Astrocyte of the spinal cord (primary cell): ENCODE data around the gene SFMBT1.

ENCODE experiments used
- DNase-seq: peaks from one replicate; pipeline ENCODE4 v3.0.0; 2011; ENCODE audit warnings: low read depth, low spot score
- H3K4me3 ChIP-seq: 2 replicates; pipeline ENCODE4 v1.5.1; 2011; ENCODE audit warnings: low read depth, mild to moderate bottlenecking, low read length, moderate library complexity
- in situ Hi-C: cut with HindIII; loops from 2 replicates; pipeline ENCODE4 v1.10.0; 2017; ENCODE audit warnings: low sequenced_read_pairs
- TF ChIP-seq, protein P1 (sequence below): IDR thresholded peaks from 2 replicates; pipeline ENCODE4 v1.5.1; 2012; ENCODE audit warnings: low read depth, mild to moderate bottlenecking, low read length, inconsistent platforms

SFMBT1 gene

DNA sequence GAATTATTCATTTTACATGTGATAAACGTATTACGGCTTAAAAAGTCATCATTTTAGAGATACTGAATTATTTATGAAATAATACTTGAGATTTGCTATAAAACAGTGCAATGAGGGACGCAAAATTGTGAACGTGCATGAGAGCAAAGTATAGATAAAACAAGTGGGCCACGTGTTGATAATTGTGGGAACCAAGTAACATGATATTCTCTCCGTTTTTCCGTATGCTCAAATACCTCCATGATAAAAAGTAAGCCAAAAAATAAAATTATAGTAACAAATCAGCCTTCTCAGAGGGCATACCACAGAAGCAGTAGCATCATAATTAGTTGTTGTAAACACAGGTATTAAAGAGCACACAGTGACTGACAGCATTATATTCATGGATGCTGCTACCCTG lies 42.6 kb downstream of the SFMBT1 start:
- TF ChIP-seq, protein P1, sequence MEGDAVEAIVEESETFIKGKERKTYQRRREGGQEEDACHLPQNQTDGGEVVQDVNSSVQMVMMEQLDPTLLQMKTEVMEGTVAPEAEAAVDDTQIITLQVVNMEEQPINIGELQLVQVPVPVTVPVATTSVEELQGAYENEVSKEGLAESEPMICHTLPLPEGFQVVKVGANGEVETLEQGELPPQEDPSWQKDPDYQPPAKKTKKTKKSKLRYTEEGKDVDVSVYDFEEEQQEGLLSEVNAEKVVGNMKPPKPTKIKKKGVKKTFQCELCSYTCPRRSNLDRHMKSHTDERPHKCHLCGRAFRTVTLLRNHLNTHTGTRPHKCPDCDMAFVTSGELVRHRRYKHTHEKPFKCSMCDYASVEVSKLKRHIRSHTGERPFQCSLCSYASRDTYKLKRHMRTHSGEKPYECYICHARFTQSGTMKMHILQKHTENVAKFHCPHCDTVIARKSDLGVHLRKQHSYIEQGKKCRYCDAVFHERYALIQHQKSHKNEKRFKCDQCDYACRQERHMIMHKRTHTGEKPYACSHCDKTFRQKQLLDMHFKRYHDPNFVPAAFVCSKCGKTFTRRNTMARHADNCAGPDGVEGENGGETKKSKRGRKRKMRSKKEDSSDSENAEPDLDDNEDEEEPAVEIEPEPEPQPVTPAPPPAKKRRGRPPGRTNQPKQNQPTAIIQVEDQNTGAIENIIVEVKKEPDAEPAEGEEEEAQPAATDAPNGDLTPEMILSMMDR = no peak
- in situ Hi-C loops = no loop called here
- no peak overlapping the region for H3K4me3 ChIP-seq
- no peak for DNase-seq

DNA sequence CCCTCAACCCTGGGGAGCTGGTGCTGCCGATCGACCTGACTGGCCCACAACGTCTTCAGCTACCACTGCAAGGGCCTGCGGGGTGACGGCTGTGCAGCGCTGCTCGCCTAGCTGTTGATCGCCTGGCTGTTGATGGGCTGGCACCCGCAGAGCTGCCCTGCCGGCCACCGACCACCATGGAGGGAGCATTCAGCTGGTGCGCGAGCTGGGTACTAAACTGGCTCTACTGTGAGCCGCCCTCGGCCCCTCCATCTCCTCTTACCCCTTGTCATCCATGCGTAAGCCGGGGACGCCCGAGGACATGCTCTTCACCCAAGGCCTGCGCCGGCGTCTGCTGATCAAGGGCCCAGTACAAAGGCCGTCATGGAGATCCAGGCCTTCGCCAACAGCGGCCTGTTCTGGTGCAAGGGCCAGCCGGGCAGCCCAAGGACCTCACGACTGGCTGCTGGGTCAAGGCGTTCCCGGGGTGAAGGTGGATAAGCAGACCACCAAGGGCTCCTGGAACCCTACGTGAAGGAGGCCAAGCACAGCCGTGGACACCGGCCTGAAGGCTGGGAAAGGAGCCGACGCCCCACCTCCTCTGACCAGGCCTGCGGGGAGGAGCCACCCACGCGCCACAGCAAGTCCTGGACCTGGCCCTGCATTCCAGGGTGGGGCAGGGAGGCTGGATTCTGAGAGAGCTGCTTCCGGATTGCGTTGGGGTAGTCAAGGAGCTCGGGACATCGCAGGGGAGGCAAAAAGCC lies 46.9 kb downstream of the SFMBT1 start:
- H3K4me3 ChIP-seq = no peak overlapping the region
- TF ChIP-seq, protein P1 = no peak
- in situ Hi-C loops = no loop called here
- DNase-seq = no peak

DNA sequence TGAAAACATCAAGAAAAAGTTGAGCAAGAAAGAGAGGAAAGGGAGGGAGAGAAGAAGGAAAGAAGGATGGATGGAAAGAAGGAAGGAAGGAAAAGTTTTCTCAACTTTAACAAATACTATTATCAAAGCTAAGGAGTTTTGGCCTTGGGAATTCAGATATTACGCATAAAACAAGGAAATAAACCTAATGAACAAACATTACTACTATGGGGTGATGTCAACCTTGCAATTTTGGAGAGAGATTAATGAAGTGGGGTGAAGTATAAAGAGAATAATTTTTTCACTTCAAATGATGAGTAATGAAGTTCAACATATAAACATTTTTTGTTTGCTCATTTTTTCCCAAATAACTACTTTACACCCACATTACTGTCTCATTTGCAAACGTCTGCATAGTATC lies 55.2 kb downstream of the SFMBT1 start:
- DNase-seq = no peak
- in situ Hi-C loops = no loop called here
- TF ChIP-seq, protein P1 = no peak
- no peak overlapping the region for H3K4me3 ChIP-seq

DNA sequence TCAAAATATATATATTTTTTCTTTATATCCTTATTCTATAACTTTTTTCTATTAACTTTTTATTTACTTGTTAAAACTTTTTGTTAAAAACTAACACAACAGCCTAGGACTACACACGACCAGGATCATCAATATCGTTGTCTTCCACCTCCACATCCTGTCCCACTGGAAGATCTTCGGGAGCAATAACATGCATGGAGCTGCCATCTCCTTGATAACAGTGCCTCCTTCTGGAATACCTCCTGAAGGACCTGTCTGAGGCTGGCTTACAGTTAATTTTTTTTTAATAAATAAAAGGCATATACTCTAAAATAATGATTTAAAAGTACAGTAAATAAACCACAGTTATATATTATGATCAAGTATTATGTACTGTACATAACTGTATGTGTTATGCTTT lies 58.9 kb downstream of the SFMBT1 start:
- in situ Hi-C loops = no loop called here
- TF ChIP-seq, protein P1 = peak; percentile 13
- H3K4me3 ChIP-seq = no peak overlapping the region
- DNase-seq = peak; percentile 23

DNA sequence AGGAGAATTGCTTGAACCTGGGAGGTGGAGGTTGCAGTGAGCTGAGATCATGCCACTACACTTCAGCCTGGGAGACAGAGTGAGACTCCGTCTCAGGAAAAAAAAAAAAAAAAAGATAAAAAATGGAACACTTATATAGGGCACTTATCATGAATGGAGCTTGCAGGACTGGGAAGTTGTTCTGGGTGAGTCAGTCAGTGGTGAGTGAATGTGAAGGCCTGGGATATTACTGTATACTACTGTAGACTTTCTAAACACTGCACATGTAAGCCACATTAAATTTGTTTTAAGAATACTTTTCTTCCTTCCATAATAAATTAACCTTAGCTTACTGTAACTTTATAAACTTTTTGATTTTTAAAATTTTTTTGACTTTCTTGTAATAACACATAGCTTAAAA lies 59.8 kb downstream of the SFMBT1 start:
- in situ Hi-C loops = no loop called here
- H3K4me3 ChIP-seq = no peak overlapping the region
- no peak for DNase-seq
- TF ChIP-seq, protein P1 = no peak

DNA sequence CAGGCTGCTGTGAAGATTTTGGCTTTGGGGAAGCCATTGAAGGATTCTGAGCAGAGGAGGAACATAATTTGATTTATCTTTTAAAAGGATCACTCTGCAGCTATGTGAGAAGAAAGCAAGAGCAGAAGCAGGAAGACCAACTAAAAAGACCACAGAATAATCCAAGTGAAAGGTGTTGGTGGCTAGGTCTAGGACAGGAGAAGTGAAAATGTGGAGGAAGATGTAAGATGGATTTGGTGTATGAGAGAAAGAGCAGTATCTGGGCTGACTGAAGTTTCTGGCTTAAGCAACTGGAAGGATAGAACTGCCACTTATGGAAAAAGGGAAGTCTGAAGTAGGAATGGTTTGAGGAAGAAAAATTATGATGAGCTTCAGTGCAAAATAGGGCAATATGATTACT lies 62.0 kb downstream of the SFMBT1 start:
- in situ Hi-C loops = no loop called here
- DNase-seq = no peak
- TF ChIP-seq, protein P1 = no peak
- H3K4me3 ChIP-seq = no peak overlapping the region
